ENCODE results near the gene ZDHHC4. TPM values are rescaled to one million over a fixed set of nuclear protein-coding genes. Genes with fewer than 3 reads are reported as not detected.

ZDHHC4 gene
- total and polyA plus RNA-seq, 2 donors (not counting 3 experiments of a cell fraction or from before 2014, with no cell fraction given) = 29.9 to 122 TPM

DNA sequence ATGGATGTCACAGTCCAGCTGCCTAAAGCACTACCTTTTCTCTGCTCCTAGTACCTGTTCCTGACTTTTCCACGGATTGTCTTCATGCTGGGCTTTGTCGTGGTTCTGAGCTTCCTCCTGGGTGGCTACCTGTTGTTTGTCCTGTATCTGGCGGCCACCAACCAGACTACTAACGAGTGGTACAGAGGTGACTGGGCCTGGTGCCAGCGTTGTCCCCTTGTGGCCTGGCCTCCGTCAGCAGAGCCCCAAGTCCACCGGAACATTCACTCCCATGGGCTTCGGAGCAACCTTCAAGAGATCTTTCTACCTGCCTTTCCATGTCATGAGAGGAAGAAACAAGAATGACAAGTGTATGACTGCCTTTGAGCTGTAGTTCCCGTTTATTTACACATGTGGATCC is 11.3 kb downstream of the ZDHHC4 start:
- H3K27ac ChIP-seq (ENCODE audit: insufficient read depth, low read depth, low read length) = no peak overlapping the region
- no peak overlapping the region for H3K9ac ChIP-seq (replicated peaks; ENCODE audit: extremely low read depth, insufficient read depth, low read length)
- H3K27me3 ChIP-seq (ENCODE audit: control insufficient read depth in 2 of 2, insufficient read depth in 2 of 2, low read length in 2 of 2) = no peaks in the 10 kb centered on the region
- no peaks in the 10 kb centered on the region for H3K9me3 ChIP-seq (replicated peaks; ENCODE audit: control insufficient read depth, insufficient read depth, low read length)
- intact Hi-C loops (cut with micrococcal nuclease) (no loop called here), dilution Hi-C loops (cut with MboI; ENCODE audit: extremely low pct_ligation_motif_present, low sequenced_read_pairs) (no loop called here)
- peaks cover 0 to 6% of the 10 kb centered on the region in 2 experiments for H3K36me3 ChIP-seq (ENCODE audit: control insufficient read depth in 2 of 2, extremely low read depth in 1 of 2, insufficient read depth in 2 of 2, low read length in 2 of 2)
- no peak for DNase-seq (ENCODE audit: low read depth, low spot score)
- no peaks in the 10 kb centered on the region for H4K20me1 ChIP-seq (replicated peaks; ENCODE audit: control insufficient read depth, extremely low read depth, insufficient read depth, low read length)
- no TSS peak for BruUV-seq (replicated peaks)
- no peak overlapping the region for H3K4me3 ChIP-seq (replicated peaks in 1 of 3; ENCODE audit: insufficient read depth in 1 of 3, low read depth in 1 of 3, low read length in 3 of 3)
- peaks cover 12% of the 10 kb centered on the region for H3K4me1 ChIP-seq (ENCODE audit: control insufficient read depth, extremely low read depth, insufficient read depth, low read length)
- peak; percentile 15 for FAIRE-seq
- ChIA-PET POLR2A (no interaction called here), CTCF (interaction anchor here (0.6 to 2.1 kb wide), 2 partner anchors 30 to 269 kb away, joined by 3 to 14 read pairs; no protein-coding TSS in a partner anchor)
- peaks cover 13% of the 10 kb centered on the region for H3K79me2 ChIP-seq (ENCODE audit: control insufficient read depth, insufficient read depth, low read length)
- H3K9me1 ChIP-seq (replicated peaks; ENCODE audit: control insufficient read depth, extremely low read depth, insufficient read depth, low read length) = no peaks in the 10 kb centered on the region
- no peak overlapping the region for H2AFZ ChIP-seq (ENCODE audit: low read depth, low read length)
- TF ChIP-seq POLR2A (IDR thresholded peaks at IDR 0.05; ENCODE audit: low read depth, low read length) (no peak), EZH2 (IDR thresholded peaks at IDR 0.05; ENCODE audit: borderline replicate concordance, low read depth, low read length, severe bottlenecking) (no peak), POLR2AphosphoS5 (IDR thresholded peaks at IDR 0.05; ENCODE audit: insufficient read depth, low read depth, low read length) (no peak), GATA2 (IDR thresholded peaks at IDR 0.05; ENCODE audit: insufficient read depth, insufficient read length, low read depth, low read length) (no peak), JUN (IDR thresholded peaks at IDR 0.05; ENCODE audit: borderline replicate concordance, insufficient read depth, insufficient read length, low read depth) (no peak), MYC (IDR thresholded peaks at IDR 0.05; ENCODE audit: low read depth, low read length) (no peak), FOS (IDR thresholded peaks at IDR 0.05; ENCODE audit: borderline replicate concordance, insufficient read depth, low read length) (no peak)
- TF ChIP-seq, protein P1, sequence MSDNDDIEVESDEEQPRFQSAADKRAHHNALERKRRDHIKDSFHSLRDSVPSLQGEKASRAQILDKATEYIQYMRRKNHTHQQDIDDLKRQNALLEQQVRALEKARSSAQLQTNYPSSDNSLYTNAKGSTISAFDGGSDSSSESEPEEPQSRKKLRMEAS (IDR thresholded peaks at IDR 0.05; ENCODE audit: insufficient read depth, insufficient read length) = no peak
- TF ChIP-seq, protein P2, sequence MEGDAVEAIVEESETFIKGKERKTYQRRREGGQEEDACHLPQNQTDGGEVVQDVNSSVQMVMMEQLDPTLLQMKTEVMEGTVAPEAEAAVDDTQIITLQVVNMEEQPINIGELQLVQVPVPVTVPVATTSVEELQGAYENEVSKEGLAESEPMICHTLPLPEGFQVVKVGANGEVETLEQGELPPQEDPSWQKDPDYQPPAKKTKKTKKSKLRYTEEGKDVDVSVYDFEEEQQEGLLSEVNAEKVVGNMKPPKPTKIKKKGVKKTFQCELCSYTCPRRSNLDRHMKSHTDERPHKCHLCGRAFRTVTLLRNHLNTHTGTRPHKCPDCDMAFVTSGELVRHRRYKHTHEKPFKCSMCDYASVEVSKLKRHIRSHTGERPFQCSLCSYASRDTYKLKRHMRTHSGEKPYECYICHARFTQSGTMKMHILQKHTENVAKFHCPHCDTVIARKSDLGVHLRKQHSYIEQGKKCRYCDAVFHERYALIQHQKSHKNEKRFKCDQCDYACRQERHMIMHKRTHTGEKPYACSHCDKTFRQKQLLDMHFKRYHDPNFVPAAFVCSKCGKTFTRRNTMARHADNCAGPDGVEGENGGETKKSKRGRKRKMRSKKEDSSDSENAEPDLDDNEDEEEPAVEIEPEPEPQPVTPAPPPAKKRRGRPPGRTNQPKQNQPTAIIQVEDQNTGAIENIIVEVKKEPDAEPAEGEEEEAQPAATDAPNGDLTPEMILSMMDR (IDR thresholded peaks at IDR 0.05; ENCODE audit: extremely low read depth in 1 of 2, insufficient read depth in 1 of 2, low read depth in 1 of 2, low read length in 2 of 2) = no peak
- no peak overlapping the region for H3K4me2 ChIP-seq (ENCODE audit: insufficient read depth, low read length)

Measured in endothelial cell of umbilical vein (primary cell).